ENCODE measurements around the gene TIMP1.

DNA sequence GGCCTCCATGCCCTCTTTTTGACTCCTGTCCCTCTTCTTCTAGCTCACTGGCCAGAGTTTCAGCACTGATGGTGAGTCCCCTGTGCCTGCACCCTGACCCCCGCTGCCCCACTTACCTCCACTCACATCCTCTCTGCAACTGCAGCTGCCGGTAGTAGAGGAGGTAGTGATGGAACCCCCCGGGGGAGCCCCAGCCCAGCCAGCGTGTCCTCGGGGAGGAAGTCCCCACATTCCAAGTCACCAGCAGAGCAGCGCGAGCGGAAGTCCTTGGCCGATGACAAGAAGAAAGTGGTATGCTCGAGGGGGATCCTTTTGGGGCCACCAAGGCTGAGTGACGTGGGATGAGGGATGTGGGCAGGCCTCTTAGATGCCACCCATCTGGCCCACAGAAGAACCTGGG, 15.4 kb upstream of the TIMP1 start:
- TF ChIP-seq CTCF (IDR thresholded peaks at IDR 0.05) (no peak), POLR2A (IDR thresholded peaks at IDR 0.05) (no peak)
